Caco-2 (cell line): ENCODE results near the gene DSCAML1. TPM values are rescaled to one million over a fixed set of nuclear protein-coding genes. Genes with fewer than 3 reads are reported as not detected.

Experiments used
- BruUV-seq: library from RNA; stranded (reverse); fragments of 400-500 nt; replicated peaks from 2 replicates; lab custom pipeline; 2021; lab: Mats Ljungman, UMichigan
- CTCF ChIA-PET: fragments of 300-600 bp; sonication (Branson Sonifier 250); formaldehyde crosslinking; loops from one replicate; lab custom pipeline; 2022; ENCODE audit warnings: antibody characterized with exemption; lab: Charles Lee
- POLR2A ChIA-PET: fragments of 300-600 bp; sonication (Branson Sonifier 250); formaldehyde crosslinking; loops from one replicate; lab custom pipeline; 2022; ENCODE audit warnings: antibody characterized with exemption; lab: Charles Lee
- DNase-seq, 2 experiments: peaks; one replicate each; pipeline versions ENCODE4 v3.0.0 to v3.0.0-alpha.2; 2020 to 2022
- H3K27me3 ChIP-seq: replicated peaks from 2 replicates; pipeline ENCODE4 v1.6.0; 2011; ENCODE audit warnings: low read length; ENCODE audit not compliant: control insufficient read depth, insufficient read depth
- H3K36me3 ChIP-seq: 2 replicates; pipeline ENCODE4 v1.5.1; 2011; ENCODE audit warnings: low read length; ENCODE audit not compliant: control insufficient read depth, insufficient read depth
- H3K4me1 ChIP-seq: fragments of 250-450 bp; sonication (Bioruptor Pico); 2 replicates; pipeline ENCODE4 v1.5.1; 2020; ENCODE audit warnings: mild to moderate bottlenecking
- H3K4me3 ChIP-seq: 2 replicates; pipeline ENCODE4 v1.5.1; 2011; ENCODE audit warnings: low read depth, mild to moderate bottlenecking, control low read depth, low read length
- H3K9me3 ChIP-seq: fragments of 250-450 bp; sonication (Bioruptor Pico); 2 replicates; pipeline ENCODE4 v1.5.1; 2020; ENCODE audit warnings: mild to moderate bottlenecking, moderate library complexity
- H3K27ac Mint-ChIP-seq: one replicate; pipeline ENCODE4 v1.8.0; 2022; ENCODE audit warnings: mixed read lengths; ENCODE audit not compliant: unreplicated experiment
- H3K27me3 Mint-ChIP-seq: one replicate; pipeline ENCODE4 v1.8.0; 2022; ENCODE audit warnings: mixed read lengths; ENCODE audit not compliant: insufficient read depth, unreplicated experiment
- H3K36me3 Mint-ChIP-seq: one replicate; pipeline ENCODE4 v1.8.0; 2022; ENCODE audit warnings: mild to moderate bottlenecking, mixed read lengths; ENCODE audit not compliant: insufficient read depth, unreplicated experiment
- H3K4me1 Mint-ChIP-seq: one replicate; pipeline ENCODE4 v1.8.0; 2022; ENCODE audit warnings: low read depth, mixed read lengths; ENCODE audit not compliant: unreplicated experiment
- H3K4me3 Mint-ChIP-seq: one replicate; pipeline ENCODE4 v1.8.0; 2022; ENCODE audit warnings: mild to moderate bottlenecking, moderate library complexity, mixed read lengths; ENCODE audit not compliant: unreplicated experiment
- H3K9me3 Mint-ChIP-seq: one replicate; pipeline ENCODE4 v1.8.0; 2022; ENCODE audit warnings: mixed read lengths; ENCODE audit not compliant: unreplicated experiment
- intact Hi-C: fragments of 100-400 bp; cut with micrococcal nuclease; formaldehyde crosslinking; loops from one replicate; pipeline ENCODE4 v1.10.0; 2022; ENCODE audit not compliant: unreplicated experiment
- total RNA-seq: library from RNA; stranded (reverse); gene quantifications from 2 replicates; pipeline ENCODE4 v1.2.3, GENCODE V29; 2022
- TF ChIP-seq, protein P1 (sequence below), 2 experiments: fragments of 200-600 bp in 1 of 2; IDR thresholded peaks; 1 replicate in 1 of 2; 2 replicates in 1 of 2; pipeline versions ENCODE4 v1.5.1 to v1.8.0; 2011 to 2022; ENCODE audit warnings: antibody characterized with exemption in 1 of 2, control low read depth in 1 of 2, inconsistent platforms in 1 of 2, low read depth in 1 of 2, low read length in 1 of 2, mild to moderate bottlenecking in 1 of 2, moderate library complexity in 1 of 2; ENCODE audit not compliant: insufficient read depth in 1 of 2, severe bottlenecking in 1 of 2, unreplicated experiment in 1 of 2

DSCAML1 gene
- total RNA-seq, 1 experiment from 2014 or later: not detected

DNA sequence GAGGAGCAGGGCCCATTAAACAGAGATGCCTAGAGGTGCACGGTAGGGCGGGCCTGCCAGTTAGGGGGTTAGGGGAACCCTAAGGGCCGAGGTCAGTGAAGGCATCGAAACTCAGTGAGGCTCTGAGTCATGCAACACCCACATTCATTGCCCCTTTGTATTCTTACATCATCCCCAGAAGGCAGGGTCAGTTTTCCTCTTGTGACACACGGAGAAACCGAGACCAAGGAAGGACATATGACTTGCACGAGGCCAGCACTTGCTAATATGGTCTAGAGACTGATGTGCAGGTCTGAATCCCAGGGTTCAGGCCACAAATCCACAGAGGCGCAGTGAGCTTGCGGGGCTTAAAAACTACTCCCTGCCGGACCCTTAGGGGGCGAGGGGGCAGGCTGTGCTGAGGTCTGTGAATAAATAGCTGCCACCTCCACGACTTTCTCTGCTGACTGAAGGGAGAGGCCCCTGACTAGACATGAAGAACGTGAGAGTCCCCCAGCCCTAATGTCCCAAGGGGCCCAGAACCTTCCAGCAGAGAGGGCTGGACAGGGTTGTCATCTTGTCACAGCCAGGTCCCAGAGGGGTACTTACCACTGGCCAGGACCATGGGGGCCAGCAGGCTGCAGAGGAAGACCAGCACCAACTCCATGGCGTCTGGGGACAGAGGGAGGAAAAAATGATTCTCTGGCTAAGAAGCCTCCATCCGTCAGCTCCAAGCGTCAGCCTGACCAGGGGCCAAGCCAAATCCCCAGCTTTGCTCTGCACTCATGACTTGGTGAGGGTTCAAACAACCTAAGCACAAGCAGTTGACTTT is 45.3 kb upstream of the DSCAML1 start:
- Mint-ChIP-seq H3K9me3 (no peaks in the 10 kb centered on the region), H3K27me3 (peaks cover 2% of the 10 kb centered on the region), H3K27ac (no peak overlapping the region), H3K4me3 (no peak overlapping the region), H3K4me1 (peaks cover 6% of the 10 kb centered on the region), H3K36me3 (no peaks in the 10 kb centered on the region)
- no peak overlapping the region for H3K4me3 ChIP-seq
- TF ChIP-seq, protein P1, sequence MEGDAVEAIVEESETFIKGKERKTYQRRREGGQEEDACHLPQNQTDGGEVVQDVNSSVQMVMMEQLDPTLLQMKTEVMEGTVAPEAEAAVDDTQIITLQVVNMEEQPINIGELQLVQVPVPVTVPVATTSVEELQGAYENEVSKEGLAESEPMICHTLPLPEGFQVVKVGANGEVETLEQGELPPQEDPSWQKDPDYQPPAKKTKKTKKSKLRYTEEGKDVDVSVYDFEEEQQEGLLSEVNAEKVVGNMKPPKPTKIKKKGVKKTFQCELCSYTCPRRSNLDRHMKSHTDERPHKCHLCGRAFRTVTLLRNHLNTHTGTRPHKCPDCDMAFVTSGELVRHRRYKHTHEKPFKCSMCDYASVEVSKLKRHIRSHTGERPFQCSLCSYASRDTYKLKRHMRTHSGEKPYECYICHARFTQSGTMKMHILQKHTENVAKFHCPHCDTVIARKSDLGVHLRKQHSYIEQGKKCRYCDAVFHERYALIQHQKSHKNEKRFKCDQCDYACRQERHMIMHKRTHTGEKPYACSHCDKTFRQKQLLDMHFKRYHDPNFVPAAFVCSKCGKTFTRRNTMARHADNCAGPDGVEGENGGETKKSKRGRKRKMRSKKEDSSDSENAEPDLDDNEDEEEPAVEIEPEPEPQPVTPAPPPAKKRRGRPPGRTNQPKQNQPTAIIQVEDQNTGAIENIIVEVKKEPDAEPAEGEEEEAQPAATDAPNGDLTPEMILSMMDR (IDR thresholded peaks at IDR 0.05; ENCODE audit: insufficient read depth in 1 of 2, low read depth in 1 of 2, low read length in 1 of 2, severe bottlenecking in 1 of 2, unreplicated experiment in 1 of 2): peak in 1 of 2 experiments; percentile 9
- H3K9me3 ChIP-seq: no peaks in the 10 kb centered on the region
- BruUV-seq: no TSS peak
- H3K36me3 ChIP-seq: no peaks in the 10 kb centered on the region
- peak in 1 of 2 experiments; percentile 30 for DNase-seq
- no peaks in the 10 kb centered on the region for H3K4me1 ChIP-seq
- no peaks in the 10 kb centered on the region for H3K27me3 ChIP-seq
- ChIA-PET POLR2A (no interaction called here), CTCF (interaction anchor here (0.6 to 7.8 kb wide), 7 partner anchors 9 to 1067 kb away, joined by 3 to 165 read pairs (median 4); no protein-coding TSS in a partner anchor)
- intact Hi-C loops: no loop called here

DNA sequence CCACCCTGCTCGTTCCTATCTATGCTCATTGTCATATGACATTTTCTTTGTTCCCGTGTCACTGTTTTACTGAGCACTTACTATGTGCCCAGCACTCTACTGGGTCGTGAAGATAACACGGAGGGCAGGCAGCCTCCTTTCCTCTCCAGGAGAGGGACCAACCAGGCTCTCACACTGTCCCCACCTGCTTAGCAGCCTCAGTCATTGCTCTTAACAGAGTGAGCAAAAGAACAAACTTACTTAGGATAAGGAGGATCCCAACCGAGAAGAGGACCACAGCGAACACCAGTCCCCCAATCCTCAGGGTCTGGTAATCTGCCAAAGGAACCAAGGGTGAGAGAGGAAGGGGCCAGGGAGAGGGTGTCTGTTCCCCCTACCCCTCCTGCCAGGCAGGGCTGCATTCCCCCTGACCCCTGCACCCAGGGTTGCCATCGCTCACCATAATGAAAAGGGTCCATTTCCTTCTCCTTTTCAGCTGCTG is 44.6 kb upstream of the DSCAML1 start:
- peaks cover 2% of the 10 kb centered on the region for H3K27me3 Mint-ChIP-seq
- peak in 1 of 2 experiments; percentile 28 for DNase-seq
- Histone ChIP-seq H3K4me3 (no peak overlapping the region), H3K27me3 (no peaks in the 10 kb centered on the region), H3K36me3 (no peaks in the 10 kb centered on the region), H3K9me3 (no peaks in the 10 kb centered on the region), H3K4me1 (no peaks in the 10 kb centered on the region)
- H3K27ac Mint-ChIP-seq: no peak overlapping the region
- intact Hi-C loops: no loop called here
- no peaks in the 10 kb centered on the region for H3K9me3 Mint-ChIP-seq
- POLR2A ChIA-PET: interaction anchor here (0.6 kb wide), 1 partner anchor 779 kb away, joined by 3 read pairs; no protein-coding TSS in a partner anchor
- H3K36me3 Mint-ChIP-seq: no peaks in the 10 kb centered on the region
- H3K4me3 Mint-ChIP-seq: no peak overlapping the region
- TF ChIP-seq, protein P1 (IDR thresholded peaks at IDR 0.05; ENCODE audit: insufficient read depth in 1 of 2, low read depth in 1 of 2, low read length in 1 of 2, severe bottlenecking in 1 of 2, unreplicated experiment in 1 of 2): no peak
- no TSS peak for BruUV-seq
- peaks cover 10% of the 10 kb centered on the region for H3K4me1 Mint-ChIP-seq
- CTCF ChIA-PET: interaction anchor here (1.1 to 7.8 kb wide), 4 partner anchors 8 to 105 kb away, joined by 4 to 165 read pairs (median 6); no protein-coding TSS in a partner anchor

GRCh38 chr11:117840881-117841550 is 44.0 kb upstream of the DSCAML1 start:
- H3K27me3 ChIP-seq: no peaks in the 10 kb centered on the region
- H3K36me3 ChIP-seq: no peaks in the 10 kb centered on the region
- BruUV-seq: no TSS peak
- DNase-seq: peak in 1 of 2 experiments; percentile 23
- TF ChIP-seq, protein P1 (IDR thresholded peaks at IDR 0.05; ENCODE audit: insufficient read depth in 1 of 2, low read depth in 1 of 2, low read length in 1 of 2, severe bottlenecking in 1 of 2, unreplicated experiment in 1 of 2): no peak
- H3K4me1 ChIP-seq: no peaks in the 10 kb centered on the region
- Mint-ChIP-seq H3K27ac (no peak overlapping the region), H3K4me3 (no peak overlapping the region), H3K4me1 (peaks cover 10% of the 10 kb centered on the region), H3K9me3 (no peaks in the 10 kb centered on the region), H3K36me3 (no peaks in the 10 kb centered on the region), H3K27me3 (peaks cover 4% of the 10 kb centered on the region)
- H3K9me3 ChIP-seq: no peaks in the 10 kb centered on the region
- CTCF ChIA-PET: interaction anchor here (7.8 kb wide), 1 partner anchor 105 kb away, joined by 165 read pairs; no protein-coding TSS in a partner anchor
- H3K4me3 ChIP-seq: no peak overlapping the region
- POLR2A ChIA-PET: interaction anchor here (0.6 kb wide), 1 partner anchor 780 kb away, joined by 3 read pairs; no protein-coding TSS in a partner anchor
- intact Hi-C loops: no loop called here
